ENCODE results near the gene SUSD2. TPM values are rescaled to one million over a fixed set of nuclear protein-coding genes. Genes with fewer than 3 reads are reported as not detected.

SUSD2 gene
- polyA plus RNA-seq, 1 of the 3 experiments (the other 2 are of a cell fraction) = 0.82 TPM

GRCh38 chr22:24198682-24199052 lies 17.4 kb downstream of the SUSD2 start:
- POLR2A ChIA-PET = no interaction called here
- H3K9me3 ChIP-seq = no peaks in the 10 kb centered on the region
- H3K4me2 ChIP-seq = no peak overlapping the region
- no peaks in the 10 kb centered on the region for H3K79me2 ChIP-seq (ENCODE audit: insufficient read depth)
- H3K27ac ChIP-seq (ENCODE audit: low read depth in 2 of 2, low read length in 1 of 2) = no peak overlapping the region
- H2AFZ ChIP-seq (ENCODE audit: low read depth) = no peak overlapping the region
- DNase-seq = no peak
- H3K9me2 ChIP-seq = no peaks in the 10 kb centered on the region
- H3K9ac ChIP-seq = no peak overlapping the region
- CTCF ChIA-PET = interaction anchor here (0.9 to 3.7 kb wide), 6 partner anchors 9 to 188 kb away, joined by 3 to 31 read pairs (median 3); no protein-coding TSS in a partner anchor
- no peak overlapping the region for H3K4me3 ChIP-seq (ENCODE audit: low read depth in 2 of 2, low read length in 1 of 2)
- no peaks in the 10 kb centered on the region for H4K20me1 ChIP-seq (ENCODE audit: insufficient read depth)
- peaks cover 3 to 5% of the 10 kb centered on the region in 2 experiments; a peak in 2 of 4 replicates for H3K4me1 ChIP-seq (ENCODE audit: control insufficient read depth in 1 of 2, insufficient read depth in 2 of 2, low read depth in 1 of 2, low read length in 1 of 2)
- H3F3A ChIP-seq (replicated peaks; ENCODE audit: insufficient read depth) = peaks cover 5% of the 10 kb centered on the region
- H3K27me3 ChIP-seq (ENCODE audit: insufficient read depth) = no peaks in the 10 kb centered on the region
- 98% methylated on average over 6 of the region's 6 CpGs for WGBS (ENCODE audit: low lambda C conversion rate)
- H3K36me3 ChIP-seq (replicated peaks in 1 of 2; ENCODE audit: control insufficient read depth in 1 of 2, insufficient read depth in 2 of 2, low read length in 1 of 2) = no peaks in the 10 kb centered on the region
- TF ChIP-seq MXI1 (IDR thresholded peaks at IDR 0.05; ENCODE audit: low read depth, low read length) = no peak
- TF ChIP-seq RFX5 (IDR thresholded peaks at IDR 0.05; ENCODE audit: low read length) = no peak
- no peak for TF ChIP-seq EP300 (IDR thresholded peaks at IDR 0.05; ENCODE audit: borderline replicate concordance in 1 of 2, low read depth in 1 of 2, low read length in 1 of 2)
- TF ChIP-seq NFIC (IDR thresholded peaks at IDR 0.05; ENCODE audit: borderline replicate concordance) = no peak
- no peak for TF ChIP-seq RAD21 (IDR thresholded peaks at IDR 0.05; ENCODE audit: low read length)
- no peak for TF ChIP-seq GABPA (IDR thresholded peaks at IDR 0.05; ENCODE audit: low read depth)
- TF ChIP-seq GATA2 (CRISPR knock-in tag; IDR thresholded peaks at IDR 0.05) = no peak
- no peak for TF ChIP-seq REST (IDR thresholded peaks at IDR 0.05; ENCODE audit: low read depth, low read length)
- no peak for TF ChIP-seq SMC3 (IDR thresholded peaks at IDR 0.05; ENCODE audit: low read depth, low read length)
- no peak for TF ChIP-seq JUND (IDR thresholded peaks at IDR 0.05)
- TF ChIP-seq CTCF (IDR thresholded peaks at IDR 0.05) = no peak
- no peak for TF ChIP-seq NRF1 (IDR thresholded peaks at IDR 0.05; ENCODE audit: low read depth, low read length)
- no peak for TF ChIP-seq EZH2phosphoT487 (IDR thresholded peaks at IDR 0.05; ENCODE audit: borderline replicate concordance, low read depth)
- no peak for TF ChIP-seq FOXM1 (IDR thresholded peaks at IDR 0.05; ENCODE audit: low read depth)
- no peak for TF ChIP-seq MEF2A (IDR thresholded peaks at IDR 0.05; ENCODE audit: borderline replicate concordance, low read depth)

Data from SK-N-SH (cell line).